Neural cell (in vitro differentiated cells): ENCODE measurements around the gene TNFRSF13B.
"Not testable (repeated sequence)": the region's sequence is repeated elsewhere in the genome, so short reads cannot be mapped to it uniquely, and the experiment has no call there.

ENCODE experiments used
- CTCF ChIP-seq: fragments of 450-650 bp; IDR thresholded peaks from 2 replicates; pipeline ENCODE4 v1.5.1; 2014; ENCODE audit warnings: antibody characterized with exemption, mild to moderate bottlenecking, moderate library complexity; ENCODE audit not compliant: poor library complexity, severe bottlenecking
- RAD21 ChIP-seq: fragments of 450-650 bp; conservative IDR thresholded peaks from 2 replicates; pipeline ENCODE4 v1.6.1; 2014; ENCODE audit warnings: antibody characterized with exemption, mild to moderate bottlenecking, moderate library complexity

GRCh38 chr17:16903070-16903469 is 68.8 kb downstream of the TNFRSF13B start:
- not testable (repeated sequence) for TF ChIP-seq CTCF, RAD21
